HG03108 (cell line): ENCODE data around the gene LITAF.
A peak's percentile ranks its signal among the peaks of the same experiment; 100 is the strongest.

Source experiments
- ATAC-seq: cut with Tn5 transposase; IDR thresholded peaks from one replicate; pipeline ENCODE4 v1.9.1; 2021; ENCODE audit warnings: moderate library complexity; ENCODE audit not compliant: unreplicated experiment

The LITAF gene

DNA sequence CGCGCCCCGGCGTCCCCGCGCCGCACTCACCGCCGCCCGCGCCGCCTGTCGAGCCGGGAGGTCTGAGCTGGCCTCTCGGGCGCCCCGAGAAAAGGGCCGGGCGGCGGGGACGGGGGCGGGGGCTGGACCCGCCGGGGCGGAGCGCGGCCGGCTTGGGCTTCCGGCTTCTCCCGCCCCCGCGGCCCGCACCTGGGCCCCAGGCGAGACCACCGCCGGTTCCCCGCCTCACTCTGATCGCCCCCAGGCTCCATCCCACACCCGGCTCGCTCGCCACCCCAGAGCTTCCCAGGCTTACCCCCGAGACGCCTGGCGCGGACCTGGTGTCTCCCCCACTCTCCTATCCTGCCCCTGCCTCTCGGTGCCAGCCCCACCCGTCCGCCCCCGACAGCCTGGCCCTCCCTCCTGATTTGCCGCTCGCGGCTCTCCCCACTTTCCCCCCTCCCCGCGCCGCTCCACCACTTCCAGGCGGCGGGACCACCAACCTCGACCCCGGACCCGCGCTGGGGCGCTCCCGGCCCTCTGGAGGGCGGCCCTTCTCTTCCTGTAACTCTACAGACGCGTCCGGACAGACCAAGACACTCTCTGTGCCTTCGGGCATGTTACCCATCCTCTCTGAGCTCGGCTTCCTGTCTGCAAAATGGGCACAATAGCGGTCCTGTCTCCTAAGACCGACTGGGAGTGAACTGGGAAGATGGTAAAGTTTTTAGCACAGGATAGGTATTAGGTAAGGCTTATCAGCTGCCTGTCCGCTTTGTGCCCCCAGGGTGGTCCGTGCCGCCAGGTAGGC, at the start of gene LITAF:
Gene LITAF (minus strand): TSS at position 64 of the 787 bp plus-strand sequence. CDS start 30,189 bp downstream, outside the sequence.
- no peak for ATAC-seq

DNA sequence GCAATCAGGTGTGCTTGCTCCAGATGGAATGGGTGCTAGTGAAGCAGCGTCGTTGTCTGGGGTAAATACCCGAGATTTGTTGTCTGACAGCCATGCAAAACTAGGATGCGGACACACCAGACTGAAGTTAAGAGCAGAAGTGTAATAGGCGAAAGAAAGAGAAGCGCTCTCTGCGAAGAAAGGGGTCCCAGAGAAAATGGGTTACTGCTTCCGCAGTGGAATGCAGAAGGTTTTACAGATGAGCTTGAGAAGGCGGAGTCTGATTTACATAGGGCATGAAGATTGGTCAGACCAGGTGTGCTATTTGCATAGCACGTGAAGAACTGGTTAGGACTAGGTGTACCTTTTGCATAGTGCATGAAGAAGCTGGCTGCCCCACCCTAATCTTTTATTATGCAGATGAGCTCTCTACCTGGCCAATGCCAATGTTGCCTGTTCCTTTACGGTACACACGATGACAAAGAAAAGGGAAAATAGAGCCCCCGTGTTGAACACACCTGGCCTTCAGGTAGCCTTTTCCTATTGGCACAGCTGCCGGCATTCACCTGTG, 49.5 kb upstream of the LITAF start:
- no peak for ATAC-seq

DNA sequence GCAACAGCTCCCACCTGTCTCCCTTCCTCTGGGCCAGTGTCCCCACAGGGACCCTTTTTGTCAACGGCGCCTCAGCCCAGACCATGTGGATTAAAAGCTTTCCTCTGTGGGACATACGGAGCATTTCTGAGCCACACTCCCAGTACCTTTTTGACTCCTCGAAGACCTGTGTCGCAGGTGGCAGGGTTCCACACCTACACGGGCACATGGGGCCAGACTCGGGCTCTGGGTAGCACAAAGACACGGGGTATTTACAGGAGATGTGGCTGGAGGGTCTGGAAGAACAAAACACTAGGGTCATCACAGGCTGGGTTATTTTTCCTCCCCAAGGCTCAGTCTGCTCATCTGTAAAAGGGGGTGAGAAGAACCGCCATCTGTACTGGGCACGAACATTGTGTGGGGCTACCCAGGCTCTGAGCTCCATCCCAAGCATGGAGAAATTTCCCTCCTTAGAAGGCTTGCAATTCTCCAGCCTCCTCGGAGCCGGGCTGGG, 49.0 kb upstream of the LITAF start:
- no peak for ATAC-seq

DNA sequence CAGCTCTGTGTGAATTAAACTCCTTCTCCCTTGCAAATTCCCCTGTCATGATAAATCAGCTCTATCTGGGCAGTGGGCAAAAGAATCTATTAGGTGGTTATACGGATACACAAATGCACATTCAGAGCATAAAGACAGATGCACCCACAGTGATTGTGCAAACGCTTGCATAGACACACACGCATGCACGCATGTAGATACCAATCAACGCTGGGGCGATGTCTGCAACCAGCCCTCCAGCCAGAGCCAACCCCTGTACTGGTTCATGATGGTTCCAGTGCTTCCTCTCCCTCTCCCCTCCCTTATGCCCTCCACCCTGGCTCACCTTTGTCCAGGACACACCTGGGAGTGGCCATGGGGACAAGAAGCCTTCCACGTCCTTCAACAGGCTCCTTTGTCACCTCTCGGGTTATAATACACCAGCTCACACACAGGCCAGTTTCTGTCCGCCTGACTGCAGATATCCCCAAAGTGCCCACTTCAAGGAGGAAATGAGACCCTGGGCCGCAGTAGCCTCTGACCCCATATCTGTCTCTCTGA, 48.5 kb upstream of the LITAF start:
- no peak for ATAC-seq

DNA sequence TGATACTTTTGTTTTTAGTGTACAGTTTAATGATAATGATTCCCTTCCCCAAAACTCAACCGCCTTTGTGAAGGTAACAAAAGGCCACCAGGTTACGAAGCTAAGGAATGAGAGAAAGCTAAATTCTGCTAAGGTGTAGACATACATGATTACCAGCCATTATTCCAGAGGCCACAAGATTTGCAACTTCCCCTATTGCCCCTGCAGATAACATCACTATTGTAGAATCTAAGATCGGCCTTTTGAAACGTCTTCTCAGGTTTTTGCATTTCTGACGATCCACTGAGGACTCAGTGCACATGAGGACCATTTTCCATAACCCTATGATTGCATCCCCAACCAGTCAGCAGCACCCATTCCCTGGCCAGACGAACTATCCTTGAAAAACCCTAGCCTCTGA, 47.6 kb upstream of the LITAF start:
- no peak for ATAC-seq

DNA sequence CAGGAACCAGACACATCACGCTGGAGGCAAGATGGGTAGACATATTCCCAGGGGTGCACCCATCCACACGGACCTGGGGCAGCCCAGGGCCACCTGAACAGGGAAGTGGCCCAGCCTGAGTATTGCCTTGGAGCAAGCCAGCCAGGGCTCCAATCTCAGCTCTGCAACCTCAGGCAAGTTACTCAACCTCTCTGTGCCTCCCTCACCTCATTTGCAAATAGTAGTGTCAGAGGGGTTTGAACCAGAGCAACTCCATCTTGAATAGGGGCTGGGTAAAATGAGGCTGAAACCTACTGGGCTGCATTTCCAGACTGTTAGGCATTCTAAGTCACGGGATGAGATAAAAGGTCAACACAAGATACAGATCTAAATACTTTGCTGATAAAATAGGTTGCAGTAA, 46.4 kb upstream of the LITAF start:
- ATAC-seq: no peak

DNA sequence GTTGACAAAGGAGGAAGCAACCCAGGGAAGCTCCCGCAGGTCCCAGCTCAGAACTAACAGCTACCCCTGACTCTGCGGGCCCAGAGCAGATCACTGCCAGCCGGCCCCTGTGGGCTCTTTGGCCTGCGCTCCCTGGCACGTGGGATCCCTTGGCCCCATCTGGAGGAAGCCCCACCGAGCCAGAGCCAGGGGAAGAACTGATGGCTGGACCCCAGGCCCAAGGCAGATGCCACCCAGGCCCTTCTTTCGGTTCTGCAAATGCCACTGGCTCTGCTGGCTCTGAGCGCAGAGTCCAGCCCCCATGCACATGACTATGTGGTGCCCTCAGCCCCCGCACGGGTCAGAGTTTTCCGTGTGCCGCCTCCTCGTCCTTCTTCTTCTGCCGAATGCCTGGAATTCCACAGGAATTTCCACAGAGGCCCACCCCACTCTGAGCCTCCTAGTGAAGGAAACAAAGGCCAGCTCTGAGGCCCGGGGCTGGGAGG, 45.8 kb upstream of the LITAF start:
- no peak for ATAC-seq

DNA sequence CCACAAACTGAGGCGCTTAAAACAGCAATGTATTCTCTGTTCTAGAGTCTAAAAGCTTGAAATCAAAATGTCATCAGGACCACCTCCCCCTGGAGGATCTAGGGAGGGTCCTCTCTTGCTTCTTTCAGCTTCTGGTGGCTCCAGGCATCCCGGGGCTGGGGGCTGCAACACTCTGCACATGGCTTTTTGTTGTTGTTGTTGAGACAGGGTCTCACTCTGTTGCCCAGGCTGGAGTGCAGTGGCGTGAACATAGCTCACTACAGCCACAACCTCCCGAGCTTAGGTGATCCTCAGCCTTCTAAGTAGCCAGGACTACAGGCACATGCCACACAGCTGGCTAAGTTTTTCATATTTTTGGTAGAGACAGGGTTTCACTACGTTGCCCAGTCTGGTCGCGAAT, 44.5 kb upstream of the LITAF start:
- no peak for ATAC-seq

DNA sequence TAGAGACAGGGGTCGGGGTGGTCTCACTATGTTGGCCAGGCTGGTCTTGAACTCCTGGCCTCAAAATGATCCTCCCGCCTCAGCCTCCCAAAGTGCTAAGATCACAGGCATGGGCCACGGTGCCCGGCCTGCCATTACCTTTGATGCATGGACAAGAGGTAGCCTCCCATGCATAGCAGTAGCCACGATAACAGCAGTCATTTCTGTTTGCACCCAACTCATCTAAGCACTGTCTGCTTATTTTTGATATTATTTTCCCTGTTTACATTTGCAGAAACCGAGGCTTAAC, 44.0 kb upstream of the LITAF start:
- ATAC-seq: no peak

DNA sequence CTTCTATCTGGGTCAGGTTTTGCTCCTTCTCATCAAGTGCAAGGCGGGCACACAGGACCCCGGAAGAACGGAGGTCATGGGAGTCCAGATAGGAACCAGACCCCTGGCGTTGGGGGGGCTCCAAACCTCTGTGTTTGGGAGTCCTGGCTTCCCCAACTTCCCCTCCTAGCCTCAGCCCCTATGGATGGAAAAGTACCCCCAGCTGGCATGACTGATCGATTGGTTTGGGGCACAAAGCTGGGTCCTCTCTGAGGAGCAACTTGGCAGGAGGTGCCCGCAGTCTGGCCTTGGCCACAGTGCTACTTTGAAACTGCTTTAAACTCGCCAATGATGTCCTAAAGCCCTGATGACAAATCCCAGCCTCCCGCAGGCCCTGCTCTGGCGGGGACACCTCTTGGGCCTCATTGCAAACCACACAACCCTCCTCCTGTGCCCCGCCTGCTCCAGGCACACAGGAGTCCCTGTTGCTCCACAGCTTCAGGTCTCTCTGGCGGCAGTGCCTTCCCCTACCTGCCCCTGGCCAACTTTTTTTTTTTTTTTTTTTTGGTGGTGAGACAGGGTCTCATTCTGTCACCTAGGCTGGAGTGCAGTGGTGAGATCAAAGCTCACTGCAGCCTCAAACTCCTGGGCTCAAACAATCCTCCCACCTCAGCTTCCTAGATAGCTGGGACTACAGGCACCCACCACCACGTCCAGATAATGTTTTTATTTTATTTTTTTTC, 43.5 kb upstream of the LITAF start:
- no peak for ATAC-seq

DNA sequence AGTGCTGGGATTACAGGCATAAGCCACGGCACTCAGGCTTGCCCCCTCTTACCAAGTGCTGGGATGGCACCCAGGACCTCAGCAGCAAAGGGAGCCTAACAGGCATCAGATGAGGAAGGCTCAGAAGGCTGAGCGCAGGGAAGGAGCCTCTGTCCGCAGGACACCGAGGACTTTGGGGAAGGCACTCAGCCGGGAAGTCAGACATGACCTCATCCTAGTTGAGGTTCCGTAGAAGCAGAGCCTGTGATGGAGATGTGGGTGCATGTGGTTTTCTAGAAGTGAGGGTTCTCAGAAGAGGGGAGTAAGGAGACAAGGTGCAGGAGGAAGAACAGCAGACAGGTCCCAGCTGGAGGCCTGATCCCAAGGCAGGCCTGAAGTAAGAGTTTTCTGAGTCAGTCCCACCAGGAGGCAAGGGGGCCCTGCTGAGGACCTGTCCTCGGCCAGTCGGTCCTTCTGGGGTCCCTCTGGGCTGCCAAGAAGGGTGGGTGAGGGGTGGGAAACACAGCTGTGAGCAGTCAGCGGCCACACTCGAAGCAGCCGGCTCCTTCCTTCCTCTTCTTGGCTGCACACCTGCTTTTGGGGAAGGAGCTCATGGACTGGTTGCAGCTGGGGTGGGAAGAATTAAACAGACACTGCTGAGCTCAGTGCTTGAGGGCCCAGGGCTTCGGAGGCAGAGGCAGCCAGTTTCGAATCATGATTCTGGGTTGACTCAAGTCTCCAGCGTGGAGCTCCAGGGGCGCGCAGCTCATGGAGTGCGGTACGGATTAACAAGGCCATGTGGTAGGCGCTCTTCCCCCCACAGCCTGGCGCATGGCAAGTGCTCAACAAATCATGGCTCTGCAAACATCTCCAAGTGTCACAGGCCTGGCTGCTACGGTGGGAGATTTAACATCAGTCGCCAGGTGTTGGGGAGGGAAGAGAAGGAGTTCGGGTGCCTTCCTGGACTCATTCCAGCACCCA, 42.6 kb upstream of the LITAF start:
- ATAC-seq: no peak

DNA sequence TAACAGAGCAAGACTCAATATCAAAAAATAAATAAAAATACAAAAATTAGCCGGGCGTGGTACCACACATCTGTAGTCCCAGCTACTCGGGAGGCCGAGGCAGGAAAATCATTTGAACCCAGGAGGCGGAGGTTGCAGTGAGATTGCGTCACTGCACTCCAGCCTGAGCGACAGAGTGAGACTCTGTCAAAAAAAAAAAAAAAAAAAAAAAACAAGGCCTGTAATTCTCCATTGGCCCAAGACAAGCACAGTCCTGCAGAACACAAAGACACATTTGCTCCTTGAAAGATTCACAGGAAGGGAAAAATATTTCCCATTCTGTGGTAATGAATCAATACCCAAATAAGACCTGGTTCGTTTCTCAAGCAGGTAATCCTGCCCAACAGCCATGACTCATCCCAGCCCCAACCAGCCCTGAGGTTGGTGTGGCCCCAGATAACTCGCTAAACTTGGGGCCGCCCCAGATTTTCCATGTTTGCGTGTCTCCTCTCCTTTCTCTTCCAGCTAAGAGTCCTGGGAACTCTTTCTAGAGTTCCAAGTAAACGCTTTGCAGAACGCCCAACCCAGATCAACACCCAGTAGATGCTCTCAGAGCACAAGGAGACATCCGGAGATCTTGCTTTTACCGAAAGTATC, 41.2 kb upstream of the LITAF start:
- ATAC-seq: no peak

DNA sequence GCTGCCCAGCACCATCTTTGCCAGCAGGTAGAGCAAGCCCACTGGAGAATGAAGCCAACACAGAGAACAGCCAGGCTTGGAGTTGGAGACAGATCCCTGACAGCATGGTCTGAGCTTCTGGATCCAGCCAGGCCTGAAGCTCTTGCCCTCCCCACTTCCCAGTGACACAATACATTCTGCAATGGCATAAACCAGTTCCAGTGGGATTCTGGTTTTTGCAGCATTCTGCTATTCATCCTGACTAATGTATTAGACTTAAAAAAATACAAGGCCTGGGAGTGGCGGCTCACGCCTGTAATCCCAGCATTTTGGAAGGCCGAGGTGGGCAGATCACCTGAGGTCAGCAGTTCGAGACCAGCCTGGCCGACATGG, 40.6 kb upstream of the LITAF start:
- no peak for ATAC-seq

DNA sequence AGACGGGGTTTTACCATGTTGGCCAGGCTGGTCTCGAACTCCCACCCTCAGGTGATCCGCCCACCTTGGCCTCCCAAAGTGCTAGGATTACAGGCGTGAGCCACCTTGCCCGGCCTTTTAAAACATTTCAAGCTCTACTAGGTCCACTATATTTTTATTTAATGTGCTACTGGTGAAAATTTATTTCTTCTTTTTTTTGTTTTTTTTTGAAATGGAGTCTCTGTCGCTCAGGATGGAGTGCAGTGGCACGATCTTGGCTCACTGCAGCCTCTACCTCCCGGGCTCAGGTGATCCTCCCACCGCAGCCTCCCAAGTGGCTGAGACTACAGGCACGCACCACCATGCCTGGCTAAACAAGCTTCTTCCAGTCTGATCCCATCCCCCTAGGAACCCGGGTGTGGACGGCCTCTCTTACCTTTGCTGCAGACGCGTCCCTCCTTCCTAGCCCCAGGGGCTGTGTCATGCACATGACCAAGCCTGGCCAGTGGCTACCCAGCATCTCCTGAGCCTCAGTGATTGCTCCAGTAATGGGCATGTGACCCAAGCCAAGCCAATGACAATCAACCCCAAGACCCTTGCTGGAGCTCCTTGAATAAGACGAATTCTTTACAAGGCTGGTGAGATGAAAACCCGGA, 40.1 kb upstream of the LITAF start:
- ATAC-seq: no peak

DNA sequence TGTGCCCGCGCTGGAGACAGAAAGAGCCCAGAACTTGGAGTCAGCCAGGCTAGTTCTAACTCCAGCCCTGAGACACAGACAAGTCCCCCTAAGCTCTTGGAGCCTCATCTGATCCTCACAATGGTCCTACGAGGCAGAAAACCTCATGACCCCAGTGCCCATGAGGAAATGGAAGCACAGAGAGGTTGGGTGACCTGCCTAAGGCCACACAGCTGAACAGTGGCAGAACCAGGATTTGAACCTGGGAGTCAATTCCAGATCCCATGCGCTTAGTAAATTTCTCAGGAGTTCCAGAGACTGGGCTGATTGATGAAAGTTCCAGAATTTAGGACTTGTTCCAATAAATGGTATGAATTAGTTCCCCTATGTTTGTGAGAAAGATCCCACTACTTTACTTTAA, 39.0 kb upstream of the LITAF start:
- ATAC-seq: no peak

DNA sequence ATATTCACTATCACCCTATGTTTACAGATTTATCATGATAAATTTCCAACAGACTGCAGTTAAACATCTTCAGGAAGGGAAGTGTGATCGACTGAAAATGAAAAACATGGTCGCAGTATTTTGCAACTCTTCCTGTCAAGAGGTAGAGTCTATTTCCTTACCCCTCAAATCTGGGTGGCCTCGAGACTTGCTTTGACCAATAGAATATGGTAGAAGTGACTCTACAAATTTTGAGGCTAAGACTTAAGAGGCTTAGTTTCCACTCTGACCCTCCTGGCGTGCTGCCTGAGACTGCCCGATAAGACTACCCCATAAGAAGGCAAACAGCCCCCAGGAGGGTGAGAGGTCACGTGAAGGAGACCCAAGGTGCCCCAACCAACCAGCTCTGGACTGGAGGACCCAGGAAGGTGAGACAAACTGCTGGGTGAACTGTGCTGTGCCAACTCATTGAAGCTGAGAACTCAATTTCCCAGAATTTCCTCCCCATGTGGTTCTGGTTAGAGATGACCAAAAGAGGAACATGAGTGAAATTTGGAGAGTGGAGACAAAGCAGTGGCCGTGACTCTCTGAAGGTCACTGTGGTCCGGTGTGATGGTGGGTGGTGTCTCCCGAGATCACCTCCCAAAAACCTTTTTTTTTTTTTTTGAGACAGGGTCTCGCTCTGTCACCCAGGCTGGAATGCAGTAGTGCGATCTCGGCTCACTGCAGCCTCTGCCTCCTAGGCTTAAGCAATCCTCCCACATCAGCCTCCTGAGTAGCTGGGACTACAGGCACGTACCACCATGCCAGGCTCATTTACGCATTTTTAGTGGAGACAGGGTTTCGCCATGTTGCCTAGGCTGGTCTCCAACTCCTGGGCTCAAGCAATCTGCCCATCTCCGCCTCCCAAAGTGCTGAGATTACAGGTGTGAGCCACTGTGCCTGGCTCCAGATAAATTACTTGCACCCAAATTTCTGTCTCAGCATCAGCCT, 38.2 kb upstream of the LITAF start:
- ATAC-seq: no peak

DNA sequence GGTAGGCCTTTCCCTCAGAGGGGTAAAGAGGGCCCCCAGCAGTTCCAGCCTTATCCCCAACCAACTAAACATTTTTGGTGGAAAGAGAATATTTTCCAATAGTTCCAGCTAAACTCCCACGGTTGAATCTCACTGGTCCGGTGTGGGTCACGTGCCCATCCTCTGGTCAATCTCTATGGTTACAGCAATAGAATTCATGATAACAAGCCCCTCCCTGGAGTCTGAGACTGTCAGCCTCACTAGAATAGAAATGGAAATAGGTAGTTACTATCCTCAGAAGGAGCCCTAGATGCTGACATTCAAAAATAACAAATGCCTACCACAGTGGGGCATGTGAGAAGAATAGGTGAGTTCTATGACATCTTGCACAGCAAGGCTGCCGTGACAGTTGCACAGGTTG, 37.5 kb upstream of the LITAF start:
- ATAC-seq: peak; percentile 42

DNA sequence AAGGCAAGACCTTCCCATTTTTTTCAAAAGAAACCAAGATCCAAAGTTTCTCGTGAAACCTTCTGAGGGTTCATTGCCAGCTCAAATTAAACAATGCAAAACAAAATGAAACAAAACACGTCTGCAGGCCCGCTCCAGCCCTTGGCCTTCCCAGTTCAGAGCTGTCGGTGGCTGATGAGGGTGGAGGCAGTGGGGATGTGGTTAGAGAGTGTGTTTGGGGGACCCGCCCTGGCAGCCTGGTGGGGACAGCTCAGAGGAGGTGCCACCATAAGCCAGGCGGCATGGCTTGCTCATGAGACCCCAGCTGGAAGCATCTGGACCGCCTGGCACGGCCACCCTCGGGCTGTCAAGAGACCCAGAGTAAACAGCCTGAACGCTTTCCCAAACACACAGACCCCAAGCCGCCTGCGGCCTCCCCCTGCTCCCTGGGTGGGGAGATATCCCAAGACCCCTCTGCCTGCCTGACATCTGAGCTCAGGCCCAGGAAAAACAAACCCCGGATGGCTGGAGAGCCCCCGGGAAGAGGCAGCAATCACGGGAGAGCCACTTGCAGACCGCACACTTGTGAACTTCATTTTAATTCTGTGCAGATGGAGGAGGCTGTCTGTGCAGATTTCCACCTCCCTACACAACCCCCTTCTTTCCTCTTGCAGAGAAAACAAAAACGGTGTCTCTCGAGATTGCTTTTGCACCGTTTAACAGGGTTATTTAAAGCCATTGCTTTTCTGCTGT, 35.4 kb upstream of the LITAF start:
- ATAC-seq: no peak
